SU-DHL-6 (cell line): ENCODE results near the gene RAD51D.
"Not testable (repeated sequence)": the region's sequence is repeated elsewhere in the genome, so short reads cannot be mapped to it uniquely, and the experiment has no call there.

Source experiments
- EZH2phosphoT487 ChIP-seq: fragments of 200-600 bp; sonication (generic), shearing (Covaris generic); conservative IDR thresholded peaks from 2 replicates; pipeline ENCODE4 v1.6.1; 2018; ENCODE audit warnings: mild to moderate bottlenecking, antibody characterized with exemption, low read length, moderate library complexity, mixed read lengths
- TF ChIP-seq, protein P1 (sequence below): fragments of 200-600 bp; sonication (generic); IDR thresholded peaks from one replicate; pipeline ENCODE4 v1.5.1; 2017; ENCODE audit warnings: antibody characterized with exemption, mild to moderate bottlenecking, low read length, moderate library complexity; ENCODE audit not compliant: insufficient read depth, poor library complexity, severe bottlenecking

DNA sequence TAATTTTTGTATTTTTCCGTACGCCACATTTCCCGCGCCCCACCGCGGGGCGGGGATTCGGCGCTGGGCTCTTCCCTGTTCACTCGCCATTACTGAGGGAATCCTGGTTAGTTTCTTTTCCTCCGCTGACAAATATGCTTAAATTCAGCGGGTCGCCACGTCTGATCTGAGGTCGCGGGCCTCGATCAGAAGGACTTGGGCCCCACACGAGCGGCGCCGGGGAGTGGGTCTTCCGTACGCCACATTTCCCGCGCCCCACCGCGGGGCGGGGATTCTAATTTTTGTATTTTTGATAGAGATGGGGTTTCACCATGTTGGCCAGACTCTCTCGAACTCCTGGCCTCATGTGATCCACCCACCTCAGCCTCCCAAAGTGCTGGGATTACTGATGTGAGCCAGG lies 31.4 kb upstream of the RAD51D start:
- TF ChIP-seq, protein P1, sequence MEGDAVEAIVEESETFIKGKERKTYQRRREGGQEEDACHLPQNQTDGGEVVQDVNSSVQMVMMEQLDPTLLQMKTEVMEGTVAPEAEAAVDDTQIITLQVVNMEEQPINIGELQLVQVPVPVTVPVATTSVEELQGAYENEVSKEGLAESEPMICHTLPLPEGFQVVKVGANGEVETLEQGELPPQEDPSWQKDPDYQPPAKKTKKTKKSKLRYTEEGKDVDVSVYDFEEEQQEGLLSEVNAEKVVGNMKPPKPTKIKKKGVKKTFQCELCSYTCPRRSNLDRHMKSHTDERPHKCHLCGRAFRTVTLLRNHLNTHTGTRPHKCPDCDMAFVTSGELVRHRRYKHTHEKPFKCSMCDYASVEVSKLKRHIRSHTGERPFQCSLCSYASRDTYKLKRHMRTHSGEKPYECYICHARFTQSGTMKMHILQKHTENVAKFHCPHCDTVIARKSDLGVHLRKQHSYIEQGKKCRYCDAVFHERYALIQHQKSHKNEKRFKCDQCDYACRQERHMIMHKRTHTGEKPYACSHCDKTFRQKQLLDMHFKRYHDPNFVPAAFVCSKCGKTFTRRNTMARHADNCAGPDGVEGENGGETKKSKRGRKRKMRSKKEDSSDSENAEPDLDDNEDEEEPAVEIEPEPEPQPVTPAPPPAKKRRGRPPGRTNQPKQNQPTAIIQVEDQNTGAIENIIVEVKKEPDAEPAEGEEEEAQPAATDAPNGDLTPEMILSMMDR = not testable (repeated sequence)
- not testable (repeated sequence) for TF ChIP-seq EZH2phosphoT487
